ENCODE measurements around the gene RCAN2.

RCAN2 gene

GRCh38 chr6:46262928-46263706 is 228.1 kb downstream of the RCAN2 start:
- DNase-seq (ENCODE audit: insufficient read length, low spot score) (no peak), FAIRE-seq (no peak)
- no peak for TF ChIP-seq SPI1 (IDR thresholded peaks at IDR 0.05; ENCODE audit: low read depth, low read length)
- TF ChIP-seq POU2F2 (IDR thresholded peaks at IDR 0.05; ENCODE audit: low read depth, low read length) = no peak
- TF ChIP-seq POLR2AphosphoS5 (IDR thresholded peaks at IDR 0.05; ENCODE audit: low read depth, low read length) = no peak
- no peak for TF ChIP-seq POLR2A (IDR thresholded peaks at IDR 0.05; ENCODE audit: low read depth, low read length)
- no peak for TF ChIP-seq PAX5 (IDR thresholded peaks at IDR 0.05; ENCODE audit: insufficient read depth, low read length, severe bottlenecking)
- no peak for TF ChIP-seq TAF1 (IDR thresholded peaks at IDR 0.05; ENCODE audit: low read depth, low read length)

- TF ChIP-seq TAF1 (IDR thresholded peaks at IDR 0.05; ENCODE audit: low read depth, low read length) (no peak), PAX5 (IDR thresholded peaks at IDR 0.05; ENCODE audit: insufficient read depth, low read length, severe bottlenecking) (no peak), POLR2A (IDR thresholded peaks at IDR 0.05; ENCODE audit: low read depth, low read length) (no peak), POU2F2 (IDR thresholded peaks at IDR 0.05; ENCODE audit: low read depth, low read length) (no peak), SPI1 (IDR thresholded peaks at IDR 0.05; ENCODE audit: low read depth, low read length) (peak; percentile 86)
- FAIRE-seq = no peak
- no peak for DNase-seq (ENCODE audit: insufficient read length, low spot score)
Observed at GRCh38 chr6:46258249-46258648, 233.0 kb downstream of the RCAN2 start.

- FAIRE-seq (no peak), DNase-seq (ENCODE audit: insufficient read length, low spot score) (no peak)
- TF ChIP-seq POLR2A (IDR thresholded peaks at IDR 0.05; ENCODE audit: low read depth, low read length) (no peak), SPI1 (IDR thresholded peaks at IDR 0.05; ENCODE audit: low read depth, low read length) (no peak), PAX5 (IDR thresholded peaks at IDR 0.05; ENCODE audit: insufficient read depth, low read length, severe bottlenecking) (no peak)
Observed at GRCh38 chr6:46255528-46255927, 235.7 kb downstream of the RCAN2 start.

- FAIRE-seq (no peak), DNase-seq (ENCODE audit: insufficient read length, low spot score) (no peak)
Observed at GRCh38 chr6:46254946-46255345, 236.3 kb downstream of the RCAN2 start.

GRCh38 chr6:46254331-46254730 is 236.9 kb downstream of the RCAN2 start:
- FAIRE-seq (no peak), DNase-seq (ENCODE audit: insufficient read length, low spot score) (no peak)
- TF ChIP-seq POLR2A (IDR thresholded peaks at IDR 0.05; ENCODE audit: low read depth, low read length) (no peak), SPI1 (IDR thresholded peaks at IDR 0.05; ENCODE audit: low read depth, low read length) (no peak), PAX5 (IDR thresholded peaks at IDR 0.05; ENCODE audit: insufficient read depth, low read length, severe bottlenecking) (no peak), POU2F2 (IDR thresholded peaks at IDR 0.05; ENCODE audit: low read depth, low read length) (no peak), TAF1 (IDR thresholded peaks at IDR 0.05; ENCODE audit: low read depth, low read length) (no peak), POLR2AphosphoS5 (IDR thresholded peaks at IDR 0.05; ENCODE audit: low read depth, low read length) (no peak)

More at GRCh38 chr6:46254946-46255345, 236.3 kb downstream of the RCAN2 start:
- TF ChIP-seq POLR2AphosphoS5 (IDR thresholded peaks at IDR 0.05; ENCODE audit: low read depth, low read length) (no peak), PAX5 (IDR thresholded peaks at IDR 0.05; ENCODE audit: insufficient read depth, low read length, severe bottlenecking) (no peak), SPI1 (IDR thresholded peaks at IDR 0.05; ENCODE audit: low read depth, low read length) (no peak), POU2F2 (IDR thresholded peaks at IDR 0.05; ENCODE audit: low read depth, low read length) (no peak), TAF1 (IDR thresholded peaks at IDR 0.05; ENCODE audit: low read depth, low read length) (no peak), POLR2A (IDR thresholded peaks at IDR 0.05; ENCODE audit: low read depth, low read length) (no peak)

GRCh38 chr6:46251583-46252339 is 239.5 kb downstream of the RCAN2 start:
- no peak for DNase-seq (ENCODE audit: insufficient read length, low spot score)
- no peak for FAIRE-seq
- TF ChIP-seq POU2F2 (IDR thresholded peaks at IDR 0.05; ENCODE audit: low read depth, low read length) (no peak), SPI1 (IDR thresholded peaks at IDR 0.05; ENCODE audit: low read depth, low read length) (no peak), POLR2AphosphoS5 (IDR thresholded peaks at IDR 0.05; ENCODE audit: low read depth, low read length) (no peak), POLR2A (IDR thresholded peaks at IDR 0.05; ENCODE audit: low read depth, low read length) (no peak)

GRCh38 chr6:46248143-46248542 is 243.1 kb downstream of the RCAN2 start:
- no peak for TF ChIP-seq TAF1 (IDR thresholded peaks at IDR 0.05; ENCODE audit: low read depth, low read length)
- TF ChIP-seq POU2F2 (IDR thresholded peaks at IDR 0.05; ENCODE audit: low read depth, low read length) = no peak
- no peak for TF ChIP-seq POLR2A (IDR thresholded peaks at IDR 0.05; ENCODE audit: low read depth, low read length)
- no peak for TF ChIP-seq PAX5 (IDR thresholded peaks at IDR 0.05; ENCODE audit: insufficient read depth, low read length, severe bottlenecking)
- TF ChIP-seq POLR2AphosphoS5 (IDR thresholded peaks at IDR 0.05; ENCODE audit: low read depth, low read length) = no peak
- TF ChIP-seq SPI1 (IDR thresholded peaks at IDR 0.05; ENCODE audit: low read depth, low read length) = no peak
- DNase-seq (ENCODE audit: insufficient read length, low spot score) (no peak), FAIRE-seq (no peak)

GRCh38 chr6:46246727-46247126 is 244.5 kb downstream of the RCAN2 start:
- TF ChIP-seq PAX5 (IDR thresholded peaks at IDR 0.05; ENCODE audit: insufficient read depth, low read length, severe bottlenecking) = no peak
- TF ChIP-seq POLR2A (IDR thresholded peaks at IDR 0.05; ENCODE audit: low read depth, low read length) = no peak
- TF ChIP-seq POU2F2 (IDR thresholded peaks at IDR 0.05; ENCODE audit: low read depth, low read length) = no peak
- no peak for TF ChIP-seq SPI1 (IDR thresholded peaks at IDR 0.05; ENCODE audit: low read depth, low read length)
- no peak for TF ChIP-seq POLR2AphosphoS5 (IDR thresholded peaks at IDR 0.05; ENCODE audit: low read depth, low read length)
- TF ChIP-seq TAF1 (IDR thresholded peaks at IDR 0.05; ENCODE audit: low read depth, low read length) = no peak
- DNase-seq (ENCODE audit: insufficient read length, low spot score) (no peak), FAIRE-seq (no peak)

- FAIRE-seq = no peak
- DNase-seq (ENCODE audit: insufficient read length, low spot score) = no peak
Observed at GRCh38 chr6:46246081-46246480, 245.2 kb downstream of the RCAN2 start.

More at GRCh38 chr6:46246081-46246480, 245.2 kb downstream of the RCAN2 start:
- TF ChIP-seq POLR2AphosphoS5 (IDR thresholded peaks at IDR 0.05; ENCODE audit: low read depth, low read length) (no peak), PAX5 (IDR thresholded peaks at IDR 0.05; ENCODE audit: insufficient read depth, low read length, severe bottlenecking) (no peak), TAF1 (IDR thresholded peaks at IDR 0.05; ENCODE audit: low read depth, low read length) (no peak), POU2F2 (IDR thresholded peaks at IDR 0.05; ENCODE audit: low read depth, low read length) (no peak), POLR2A (IDR thresholded peaks at IDR 0.05; ENCODE audit: low read depth, low read length) (no peak), SPI1 (IDR thresholded peaks at IDR 0.05; ENCODE audit: low read depth, low read length) (no peak)

Data from GM12891 (cell line).